ENCODE data around the gene VSTM2B. TPM values are rescaled to one million over a fixed set of nuclear protein-coding genes. Genes with fewer than 3 reads are reported as not detected.

Gene VSTM2B
- total RNA-seq, 4 donors from 2014 or later = not detected

DNA sequence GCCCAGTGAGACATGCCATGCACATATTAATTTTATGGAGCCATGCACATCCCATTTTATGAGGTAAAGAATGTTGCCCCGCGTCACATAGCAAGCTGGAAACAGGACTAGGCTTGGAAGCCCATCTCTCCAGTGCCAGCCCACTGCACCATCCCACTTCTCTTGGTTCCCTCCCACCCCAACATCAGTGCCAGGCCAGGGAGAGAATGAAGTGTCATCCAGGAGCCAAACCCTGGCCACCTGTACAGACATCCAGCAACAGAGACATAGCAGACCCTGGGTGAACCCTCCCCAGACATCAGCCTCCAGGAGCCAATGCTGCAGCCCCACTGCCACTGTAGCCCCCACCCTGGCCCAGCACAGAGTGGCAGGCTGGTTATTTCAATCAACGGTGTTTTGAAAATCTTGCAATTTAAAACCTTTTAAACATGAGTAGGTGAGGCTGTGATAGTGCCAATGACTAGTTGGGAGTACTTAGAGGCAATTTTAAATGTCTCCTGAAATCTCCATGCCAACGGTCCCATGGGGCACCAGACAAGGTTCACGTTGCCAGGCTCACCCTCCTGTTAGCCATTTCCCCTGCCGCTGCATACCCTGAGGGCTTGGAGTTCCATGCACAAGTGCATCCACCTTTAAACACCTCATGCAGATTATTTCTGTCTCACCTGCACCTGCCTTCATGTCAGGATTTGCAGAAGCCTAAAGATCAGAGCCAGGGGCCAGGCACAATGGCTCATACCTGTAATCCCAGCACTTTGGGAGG lies 34.7 kb downstream of the VSTM2B start:
- TF ChIP-seq CTCF (IDR thresholded peaks at IDR 0.05) = no peak
- DNase-seq (ENCODE audit: low spot score) = no peak
- no peak for ATAC-seq (ENCODE audit: low FRiP score)

DNA sequence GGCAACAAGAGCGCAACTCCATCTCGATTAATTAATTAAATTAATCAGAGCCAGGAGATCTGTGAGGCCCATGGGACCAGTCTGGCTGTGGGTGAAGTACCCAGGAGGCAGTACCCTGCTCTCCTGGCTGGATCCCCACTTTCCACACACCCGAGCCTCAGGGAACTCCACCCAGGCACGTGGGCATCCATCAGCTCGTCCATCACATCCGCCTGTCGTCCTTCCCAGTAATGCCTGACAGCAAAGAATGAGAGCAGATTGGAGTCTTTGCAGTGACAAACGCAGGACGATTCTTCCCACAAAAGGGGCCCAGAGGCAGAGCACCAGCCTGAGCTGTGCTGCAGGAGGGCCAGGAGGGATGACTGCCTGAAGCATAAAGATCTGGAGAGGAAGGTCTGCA lies 35.8 kb downstream of the VSTM2B start:
- DNase-seq (ENCODE audit: low spot score) (no peak), ATAC-seq (ENCODE audit: low FRiP score) (no peak)
- TF ChIP-seq CTCF (IDR thresholded peaks at IDR 0.05) = no peak

DNA sequence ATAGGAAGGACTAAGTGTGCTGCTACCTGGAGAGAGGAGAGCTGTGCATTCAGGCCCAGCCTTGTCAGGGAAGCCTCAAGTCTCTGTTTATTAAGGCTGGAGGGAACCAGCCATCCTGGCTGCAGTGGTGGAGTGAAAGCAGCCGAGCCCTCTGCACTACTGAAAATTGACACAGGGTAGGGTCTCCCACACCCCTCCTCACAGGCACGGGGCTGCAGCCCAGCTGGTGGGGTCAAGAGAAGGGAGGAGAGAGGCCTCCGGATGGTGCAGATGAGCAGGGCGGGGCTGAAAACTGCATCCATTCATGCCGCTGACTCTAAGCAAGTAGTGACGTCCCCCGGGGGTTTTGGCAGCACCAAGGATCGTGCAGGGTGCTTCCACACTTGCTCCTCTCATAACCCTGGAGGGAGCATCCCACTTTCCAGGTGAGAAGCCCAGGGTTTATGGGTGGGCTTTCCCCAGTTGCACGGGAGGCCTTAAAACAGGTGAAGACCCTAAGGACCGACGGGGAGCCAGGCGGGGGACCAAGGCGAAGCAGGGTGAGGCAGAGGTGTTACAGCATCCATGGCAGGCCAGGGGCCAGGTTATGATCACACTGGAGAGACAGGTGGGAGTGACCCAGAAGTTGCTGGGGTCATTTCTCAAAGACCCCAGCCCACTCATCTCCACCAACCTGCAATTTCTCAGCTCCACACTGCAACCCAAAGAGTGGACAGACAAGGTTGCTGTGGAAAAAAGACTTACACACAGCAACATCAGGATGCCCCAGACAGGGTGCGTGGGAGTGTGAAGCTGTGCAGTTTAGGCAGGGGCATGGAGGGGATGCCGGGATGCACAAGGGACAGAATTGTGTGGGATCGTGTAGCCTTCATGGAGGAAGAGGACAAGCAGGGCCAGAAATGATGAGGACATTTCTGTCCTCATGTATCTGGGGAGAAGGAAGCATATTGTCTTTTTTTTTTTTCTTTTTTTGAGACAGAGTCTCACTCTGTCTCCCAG lies 36.8 kb downstream of the VSTM2B start:
- DNase-seq (ENCODE audit: low spot score) (no peak), ATAC-seq (ENCODE audit: low FRiP score) (no peak)

DNA sequence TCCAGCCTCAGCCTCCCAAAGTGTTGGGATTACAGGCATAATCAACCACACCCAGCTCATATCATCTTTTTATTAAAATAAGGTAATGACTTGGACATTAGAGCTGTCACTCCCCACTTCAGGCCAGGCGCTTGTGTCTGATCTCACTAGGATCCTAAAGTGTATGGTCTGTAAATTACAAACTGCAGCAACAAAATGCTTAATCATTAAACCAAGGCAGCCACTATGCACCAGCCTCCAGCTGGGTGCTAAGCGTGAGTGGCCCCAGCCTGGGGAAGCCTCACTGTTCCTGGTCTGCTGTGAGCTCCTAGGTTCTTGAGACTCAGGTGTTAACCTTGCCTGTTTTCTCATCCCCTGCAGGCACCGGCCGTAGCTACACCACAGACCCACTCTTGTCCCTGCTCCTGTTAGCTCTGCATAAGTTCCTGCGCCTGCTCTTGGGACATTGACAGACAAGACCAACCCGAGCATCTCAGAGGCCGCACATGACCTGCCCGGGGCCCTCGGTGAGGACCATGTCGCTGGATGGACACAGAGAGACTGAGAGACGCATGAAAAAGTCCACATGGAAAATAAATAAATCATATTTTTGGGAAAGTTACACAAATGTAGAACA lies 37.8 kb downstream of the VSTM2B start:
- ATAC-seq (ENCODE audit: low FRiP score) = no peak
- TF ChIP-seq CTCF (IDR thresholded peaks at IDR 0.05) = no peak

More for the DNA sequence above, 36.8 kb downstream of the VSTM2B start:
- no peak for TF ChIP-seq CTCF (IDR thresholded peaks at IDR 0.05)

GRCh38 chr19:29564574-29565005 lies 38.8 kb downstream of the VSTM2B start:
- no peak for ATAC-seq (ENCODE audit: low FRiP score)
- no peak for DNase-seq (ENCODE audit: low spot score)
- no peak for TF ChIP-seq CTCF (IDR thresholded peaks at IDR 0.05)

More for the DNA sequence above, 37.8 kb downstream of the VSTM2B start:
- DNase-seq (ENCODE audit: low spot score) = no peak

DNA sequence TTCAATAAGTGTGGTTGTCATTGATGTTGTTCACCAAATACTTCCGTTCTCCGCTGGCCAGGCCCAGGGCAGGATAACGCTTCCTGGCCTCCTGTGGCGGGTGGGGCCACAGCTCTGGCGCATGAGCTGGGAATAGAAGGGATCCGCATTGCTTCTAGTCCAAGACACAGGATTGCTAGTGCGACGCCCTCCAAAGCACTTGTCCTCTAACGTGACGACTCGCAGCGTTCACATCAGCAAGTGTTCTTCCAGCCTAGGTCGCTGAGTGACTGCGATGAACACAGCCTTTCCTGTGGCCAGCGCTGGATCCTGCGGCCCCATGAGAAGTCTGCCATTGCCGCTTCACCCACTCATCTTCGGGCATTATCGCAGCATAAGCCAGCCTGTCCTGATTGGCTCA lies 39.4 kb downstream of the VSTM2B start:
- TF ChIP-seq CTCF (IDR thresholded peaks at IDR 0.05) = no peak
- ATAC-seq (ENCODE audit: low FRiP score) (no peak), DNase-seq (ENCODE audit: low spot score) (no peak)

Measured in omental fat pad (tissue), 4 donors.